Neural crest cell (in vitro differentiated cells): ENCODE measurements around the gene GPR155. TPM values are rescaled to one million over a fixed set of nuclear protein-coding genes. Genes with fewer than 3 reads are reported as not detected.

Experiments
- DNase-seq: peaks from one replicate; pipeline ENCODE4 v3.0.0; 2021; ENCODE audit warnings: low read depth, mixed read lengths, low spot score
- H3K27ac Mint-ChIP-seq: one replicate; pipeline ENCODE4 v1.8.0; 2021; ENCODE audit warnings: mild to moderate bottlenecking, mixed read lengths; ENCODE audit not compliant: unreplicated experiment
- H3K27me3 Mint-ChIP-seq: 2 replicates; pipeline ENCODE4 v1.8.0; 2021; ENCODE audit warnings: low read depth, mild to moderate bottlenecking, mixed read lengths
- H3K36me3 Mint-ChIP-seq: 2 replicates; pipeline ENCODE4 v1.8.0; 2021; ENCODE audit warnings: low read depth, mild to moderate bottlenecking, mixed read lengths
- H3K4me1 Mint-ChIP-seq: 2 replicates; pipeline ENCODE4 v1.8.0; 2021; ENCODE audit warnings: mixed read lengths
- H3K4me3 Mint-ChIP-seq: one replicate; pipeline ENCODE4 v1.8.0; 2021; ENCODE audit warnings: mild to moderate bottlenecking, mixed read lengths
- H3K9me3 Mint-ChIP-seq: 2 replicates; pipeline ENCODE4 v1.8.0; 2021; ENCODE audit warnings: mixed read lengths
- total RNA-seq: library from RNA; stranded (reverse); gene quantifications from 2 replicates; pipeline ENCODE4 v1.2.1, GENCODE V29; 2021
- TF ChIP-seq, protein P1 (sequence below): fragments of 200-600 bp; sonication (generic); conservative IDR thresholded peaks from 2 replicates; pipeline ENCODE4 v1.5.0; 2021; ENCODE audit warnings: antibody characterized with exemption, mild to moderate bottlenecking

Gene GPR155
- total RNA-seq, 1 donor from 2014 or later = 1.7 TPM

DNA sequence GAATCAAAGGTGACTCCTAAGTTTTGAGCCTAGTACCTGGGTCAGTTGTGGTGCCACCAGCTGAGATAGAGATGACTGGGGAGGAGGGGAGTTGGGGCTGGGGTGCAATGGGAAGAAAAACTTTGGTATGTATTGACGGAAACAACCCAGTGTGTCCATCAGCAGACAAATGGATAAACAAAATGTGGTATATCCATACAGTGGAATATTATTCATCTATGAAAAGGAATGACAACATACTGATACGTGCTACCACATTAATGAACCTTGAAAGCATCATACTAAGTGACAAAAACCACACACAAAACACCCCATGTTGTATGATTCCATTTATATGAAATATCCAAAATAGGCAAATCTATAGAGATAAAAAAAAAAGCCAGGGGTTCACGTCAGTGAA, 41.1 kb upstream of the GPR155 start:
- Mint-ChIP-seq H3K27ac (no peak overlapping the region), H3K9me3 (peaks cover 11% of the 10 kb centered on the region), H3K4me3 (no peak overlapping the region), H3K36me3 (peaks cover 9% of the 10 kb centered on the region), H3K27me3 (no peaks in the 10 kb centered on the region), H3K4me1 (peaks cover 9% of the 10 kb centered on the region)
- TF ChIP-seq, protein P1, sequence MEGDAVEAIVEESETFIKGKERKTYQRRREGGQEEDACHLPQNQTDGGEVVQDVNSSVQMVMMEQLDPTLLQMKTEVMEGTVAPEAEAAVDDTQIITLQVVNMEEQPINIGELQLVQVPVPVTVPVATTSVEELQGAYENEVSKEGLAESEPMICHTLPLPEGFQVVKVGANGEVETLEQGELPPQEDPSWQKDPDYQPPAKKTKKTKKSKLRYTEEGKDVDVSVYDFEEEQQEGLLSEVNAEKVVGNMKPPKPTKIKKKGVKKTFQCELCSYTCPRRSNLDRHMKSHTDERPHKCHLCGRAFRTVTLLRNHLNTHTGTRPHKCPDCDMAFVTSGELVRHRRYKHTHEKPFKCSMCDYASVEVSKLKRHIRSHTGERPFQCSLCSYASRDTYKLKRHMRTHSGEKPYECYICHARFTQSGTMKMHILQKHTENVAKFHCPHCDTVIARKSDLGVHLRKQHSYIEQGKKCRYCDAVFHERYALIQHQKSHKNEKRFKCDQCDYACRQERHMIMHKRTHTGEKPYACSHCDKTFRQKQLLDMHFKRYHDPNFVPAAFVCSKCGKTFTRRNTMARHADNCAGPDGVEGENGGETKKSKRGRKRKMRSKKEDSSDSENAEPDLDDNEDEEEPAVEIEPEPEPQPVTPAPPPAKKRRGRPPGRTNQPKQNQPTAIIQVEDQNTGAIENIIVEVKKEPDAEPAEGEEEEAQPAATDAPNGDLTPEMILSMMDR = no peak
- no peak for DNase-seq

DNA sequence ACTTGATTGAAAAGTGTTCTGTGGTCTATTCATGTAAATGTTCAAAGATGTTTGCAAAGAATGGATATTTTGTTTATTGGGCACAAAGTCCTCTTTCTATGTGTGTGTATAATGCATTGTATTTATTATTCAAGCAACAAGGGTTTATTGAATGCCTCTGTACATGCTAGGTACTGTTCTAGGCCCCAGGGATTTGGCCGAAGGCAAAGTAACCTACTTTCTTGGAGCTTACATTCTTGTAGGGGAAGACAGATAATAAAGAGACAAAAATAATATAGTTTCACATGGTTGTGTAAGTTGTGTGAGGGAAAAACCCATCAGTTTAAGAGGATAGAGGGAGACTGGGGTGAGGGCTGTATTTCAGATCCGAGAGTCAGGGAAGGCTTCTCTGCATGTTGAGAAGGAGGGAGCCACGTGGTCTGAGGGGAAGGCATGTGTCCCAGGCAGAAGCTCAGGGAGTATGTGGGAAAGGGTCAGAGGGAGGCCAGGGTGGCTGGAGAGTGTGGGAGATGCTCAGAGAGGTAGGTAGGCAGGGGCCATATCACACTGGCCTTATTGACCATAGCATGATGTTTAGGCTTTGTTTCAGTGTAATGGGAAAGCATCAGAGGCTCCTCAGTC, 40.4 kb upstream of the GPR155 start:
- Mint-ChIP-seq H3K36me3 (peaks cover 9% of the 10 kb centered on the region), H3K4me1 (peaks cover 8% of the 10 kb centered on the region), H3K27me3 (no peaks in the 10 kb centered on the region), H3K27ac (peak overlapping the region; percentile 38), H3K9me3 (peaks cover 11% of the 10 kb centered on the region), H3K4me3 (no peak overlapping the region)
- TF ChIP-seq, protein P1 = no peak
- no peak for DNase-seq

DNA sequence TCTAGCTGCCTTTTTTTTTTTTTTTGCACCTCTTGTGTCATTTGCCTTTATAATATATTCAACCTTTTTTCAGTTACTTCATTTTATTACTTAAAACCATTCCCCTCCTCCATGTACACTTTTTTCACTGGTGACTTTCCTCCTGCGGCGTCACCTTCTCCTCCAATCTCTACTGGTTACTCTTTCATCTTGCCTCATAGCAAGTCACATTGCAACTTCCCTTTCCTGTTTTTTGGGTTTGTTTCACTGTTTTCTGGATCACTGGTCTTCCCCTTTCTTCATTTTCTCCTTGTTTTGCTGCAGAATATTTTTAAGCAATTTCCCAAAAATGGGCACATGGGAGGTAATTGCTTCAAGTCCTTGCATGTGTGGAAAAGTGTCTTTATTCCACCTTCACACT, 37.7 kb upstream of the GPR155 start:
- Mint-ChIP-seq H3K9me3 (peaks cover 11% of the 10 kb centered on the region), H3K27me3 (peaks cover 6% of the 10 kb centered on the region), H3K4me1 (peaks cover 5% of the 10 kb centered on the region), H3K4me3 (no peak overlapping the region), H3K36me3 (peaks cover 11% of the 10 kb centered on the region), H3K27ac (no peak overlapping the region)
- no peak for DNase-seq
- TF ChIP-seq, protein P1 = no peak

DNA sequence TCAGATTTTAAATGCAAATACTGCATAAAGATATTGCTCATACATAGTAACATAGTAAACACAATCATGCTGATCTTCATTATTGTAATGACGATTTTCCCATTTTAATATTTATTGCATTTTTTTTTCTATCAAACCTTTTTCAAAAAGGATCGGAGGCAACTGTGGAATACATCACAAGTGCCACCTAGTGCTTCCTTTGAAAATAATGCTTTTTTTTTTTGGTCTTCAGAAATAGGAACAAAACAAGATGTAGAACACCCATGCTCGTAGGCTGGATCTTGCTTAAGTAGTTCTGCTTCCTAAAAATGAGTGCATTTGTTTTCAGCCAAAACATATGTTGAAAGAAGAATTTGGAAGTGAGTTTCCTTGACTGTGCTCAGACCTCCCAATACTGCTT, 35.7 kb upstream of the GPR155 start:
- H3K27me3 Mint-ChIP-seq = peaks cover 6% of the 10 kb centered on the region
- no peak overlapping the region for H3K4me3 Mint-ChIP-seq
- TF ChIP-seq, protein P1 = peak; percentile 47
- peaks cover 10% of the 10 kb centered on the region for H3K36me3 Mint-ChIP-seq
- H3K9me3 Mint-ChIP-seq = peaks cover 11% of the 10 kb centered on the region
- H3K4me1 Mint-ChIP-seq = peaks cover 5% of the 10 kb centered on the region
- no peak overlapping the region for H3K27ac Mint-ChIP-seq
- no peak for DNase-seq

DNA sequence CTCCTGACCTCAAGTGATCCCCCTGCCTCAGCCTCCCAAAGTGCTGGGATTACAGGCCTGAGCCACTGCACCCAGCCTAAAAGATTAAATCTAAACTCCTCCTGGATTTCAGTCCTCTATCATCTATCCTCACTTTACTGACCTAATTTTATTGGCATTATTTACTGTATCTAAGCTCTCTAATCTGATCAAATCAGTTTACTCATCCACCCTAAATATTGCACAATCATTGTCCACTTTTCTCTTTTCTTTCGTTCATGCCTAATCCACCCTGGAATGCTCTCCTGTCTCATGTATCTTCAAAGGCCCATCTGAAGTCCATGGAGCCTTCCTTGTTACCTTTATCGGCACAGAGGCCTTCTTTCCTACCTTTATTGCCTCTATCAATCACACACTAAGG, 31.6 kb upstream of the GPR155 start:
- Mint-ChIP-seq H3K9me3 (peaks cover 11% of the 10 kb centered on the region), H3K4me3 (no peak overlapping the region), H3K36me3 (peaks cover 11% of the 10 kb centered on the region), H3K27me3 (peaks cover 6% of the 10 kb centered on the region), H3K4me1 (no peaks in the 10 kb centered on the region), H3K27ac (peak overlapping the region; percentile 46)
- DNase-seq = no peak
- TF ChIP-seq, protein P1 = no peak
